BLaER1 (cell line): ENCODE data around the gene BBOF1.
A peak's percentile ranks its signal among the peaks of the same experiment; 100 is the strongest.
"Not testable (repeated sequence)": the region's sequence is repeated elsewhere in the genome, so short reads cannot be mapped to it uniquely, and the experiment has no call there.

ENCODE experiments used
- H3K27ac ChIP-seq: shearing (Covaris generic); formaldehyde crosslinking; 2 replicates; pipeline ENCODE4 v1.8.1; 2022
- H3K27me3 ChIP-seq: shearing (Covaris generic); formaldehyde crosslinking; 2 replicates; pipeline ENCODE4 v1.8.1; 2022
- H3K36me3 ChIP-seq: shearing (Covaris generic); formaldehyde crosslinking; 2 replicates; pipeline ENCODE4 v1.8.1; 2022
- H3K4me1 ChIP-seq: shearing (Covaris generic); formaldehyde crosslinking; 2 replicates; pipeline ENCODE4 v1.8.1; 2022
- H3K4me2 ChIP-seq: shearing (Covaris generic); formaldehyde crosslinking; 2 replicates; pipeline ENCODE4 v1.8.1; 2022
- H3K4me3 ChIP-seq: shearing (Covaris generic); formaldehyde crosslinking; 2 replicates; pipeline ENCODE4 v1.8.1; 2022
- H3K9ac ChIP-seq: shearing (Covaris generic); formaldehyde crosslinking; 2 replicates; pipeline ENCODE4 v1.8.1; 2022
- H3K9me3 ChIP-seq: shearing (Covaris generic); formaldehyde crosslinking; 2 replicates; pipeline ENCODE4 v1.8.1; 2022
- H4K20me1 ChIP-seq: shearing (Covaris generic); formaldehyde crosslinking; 2 replicates; pipeline ENCODE4 v1.8.1; 2022
- Cebpa-rat ChIP-seq: shearing (Covaris generic); IDR thresholded peaks from 2 replicates; pipeline ENCODE4 v1.8.1; 2022

BBOF1 gene, protein sequence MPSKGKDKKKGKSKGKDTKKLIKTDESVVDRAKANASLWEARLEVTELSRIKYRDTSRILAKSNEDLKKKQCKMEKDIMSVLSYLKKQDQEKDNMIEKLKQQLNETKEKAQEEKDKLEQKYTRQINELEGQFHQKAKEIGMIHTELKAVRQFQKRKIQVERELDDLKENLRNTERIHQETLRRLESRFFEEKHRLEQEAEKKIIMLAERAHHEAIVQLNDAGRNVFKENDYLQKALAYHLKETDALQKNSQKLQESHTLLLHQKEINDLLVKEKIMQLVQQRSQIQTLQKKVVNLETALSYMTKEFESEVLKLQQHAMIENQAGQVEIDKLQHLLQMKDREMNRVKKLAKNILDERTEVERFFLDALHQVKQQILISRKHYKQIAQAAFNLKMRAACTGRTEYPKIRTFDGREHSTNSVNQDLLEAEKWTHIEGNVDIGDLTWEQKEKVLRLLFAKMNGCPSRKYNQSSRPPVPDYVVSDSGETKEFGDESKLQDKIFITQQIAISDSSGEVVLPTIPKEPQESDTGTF

DNA sequence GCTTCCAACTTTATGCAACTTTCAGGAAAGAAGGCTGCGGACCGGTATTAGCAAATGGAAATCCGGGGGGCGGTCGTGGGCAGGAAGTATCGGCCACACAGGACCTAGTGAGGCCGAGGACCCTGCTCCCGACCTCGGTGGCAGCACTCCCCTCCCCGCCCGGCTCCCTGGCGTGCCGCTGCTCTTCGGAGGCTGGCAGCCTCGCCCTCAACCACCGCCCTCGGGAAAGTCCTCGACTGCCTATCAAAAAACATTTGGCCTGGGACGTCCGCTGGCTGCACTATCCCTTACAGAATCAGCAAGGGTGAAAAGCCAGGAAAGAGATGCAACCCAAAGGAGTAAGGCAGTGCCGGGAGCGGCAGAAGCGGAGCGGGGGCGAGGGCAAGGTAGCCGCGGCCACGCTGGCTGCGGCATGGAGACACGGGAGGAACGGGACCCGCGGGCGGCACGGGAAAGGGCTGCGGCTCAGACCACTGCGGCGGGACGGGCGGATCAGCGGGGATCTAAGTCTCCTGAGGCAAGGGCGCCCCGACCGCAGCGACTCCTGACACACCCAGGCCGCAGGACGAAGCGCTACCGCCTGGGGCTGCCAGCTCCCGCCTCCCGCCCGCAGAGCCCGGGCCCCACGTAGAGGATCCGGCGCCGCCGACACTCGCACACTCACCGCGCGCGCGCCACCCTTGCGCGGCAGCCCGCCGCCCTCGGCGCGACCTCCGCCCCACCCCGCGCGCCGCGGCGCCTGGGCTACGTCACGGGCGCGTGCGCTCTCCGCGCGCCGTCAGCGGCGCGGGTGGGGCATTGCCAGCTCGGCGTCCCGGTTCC is at the start of gene BBOF1, which contains the start of gene ENTPD5:
BBOF1 (plus strand) TSS at position 764 of the 822 bp plus-strand sequence. CDS start 130 bp downstream, outside the sequence.
ENTPD5 (minus strand) TSS at position 703 of the 822 bp plus-strand sequence. CDS start 31,186 bp downstream, outside the sequence.
- peaks cover 16% of the 10 kb centered on the region for H3K4me1 ChIP-seq
- H3K27me3 ChIP-seq = no peaks in the 10 kb centered on the region
- H3K27ac ChIP-seq = peak within 1 kb of the TSS; percentile 72
- H3K9ac ChIP-seq = peak within 1 kb of the TSS; percentile 80
- H3K9me3 ChIP-seq = no peaks in the 10 kb centered on the region
- no peaks in the 10 kb centered on the region for H4K20me1 ChIP-seq
- H3K4me2 ChIP-seq = peak within 1 kb of the TSS; percentile 73
- H3K4me3 ChIP-seq = peak within 1 kb of the TSS; percentile 80
- TF ChIP-seq Cebpa-rat = no peak
- H3K36me3 ChIP-seq = no peaks in the 10 kb centered on the region

- H3K27ac ChIP-seq = no peak overlapping the region
- H3K27me3 ChIP-seq = no peaks in the 10 kb centered on the region
- peaks cover 39% of the 10 kb centered on the region for H3K36me3 ChIP-seq
- no peak overlapping the region for H3K4me2 ChIP-seq
- no peak overlapping the region for H3K9ac ChIP-seq
- H3K4me1 ChIP-seq = no peaks in the 10 kb centered on the region
- no peaks in the 10 kb centered on the region for H3K9me3 ChIP-seq
- H3K4me3 ChIP-seq = no peak overlapping the region
- TF ChIP-seq Cebpa-rat = no peak
- H4K20me1 ChIP-seq = no peaks in the 10 kb centered on the region
These were observed 45.7 kb upstream of the BBOF1 start for GRCh38 chr14:73973497-73973896.

GRCh38 chr14:73976125-73976524 is 43.0 kb upstream of the BBOF1 start:
- TF ChIP-seq Cebpa-rat = no peak
- no peak overlapping the region for H3K27ac ChIP-seq
- H3K27me3 ChIP-seq = no peaks in the 10 kb centered on the region
- no peaks in the 10 kb centered on the region for H4K20me1 ChIP-seq
- H3K9me3 ChIP-seq = no peaks in the 10 kb centered on the region
- H3K36me3 ChIP-seq = peaks cover 25% of the 10 kb centered on the region; the same call in 1 of the 2 replicates
- H3K4me3 ChIP-seq = no peak overlapping the region
- no peaks in the 10 kb centered on the region for H3K4me1 ChIP-seq
- no peak overlapping the region for H3K4me2 ChIP-seq
- H3K9ac ChIP-seq = no peak overlapping the region

- H4K20me1 ChIP-seq = no peaks in the 10 kb centered on the region
- H3K27ac ChIP-seq = no peak overlapping the region
- no peak overlapping the region for H3K4me2 ChIP-seq
- no peaks in the 10 kb centered on the region for H3K4me1 ChIP-seq
- H3K9ac ChIP-seq = no peak overlapping the region
- no peaks in the 10 kb centered on the region for H3K9me3 ChIP-seq
- no peaks in the 10 kb centered on the region for H3K27me3 ChIP-seq
- no peak overlapping the region for H3K4me3 ChIP-seq
- no peak for TF ChIP-seq Cebpa-rat
- H3K36me3 ChIP-seq = peaks cover 23% of the 10 kb centered on the region; the same call in 1 of the 2 replicates
These were observed 41.3 kb upstream of the BBOF1 start for GRCh38 chr14:73977896-73978295.

DNA sequence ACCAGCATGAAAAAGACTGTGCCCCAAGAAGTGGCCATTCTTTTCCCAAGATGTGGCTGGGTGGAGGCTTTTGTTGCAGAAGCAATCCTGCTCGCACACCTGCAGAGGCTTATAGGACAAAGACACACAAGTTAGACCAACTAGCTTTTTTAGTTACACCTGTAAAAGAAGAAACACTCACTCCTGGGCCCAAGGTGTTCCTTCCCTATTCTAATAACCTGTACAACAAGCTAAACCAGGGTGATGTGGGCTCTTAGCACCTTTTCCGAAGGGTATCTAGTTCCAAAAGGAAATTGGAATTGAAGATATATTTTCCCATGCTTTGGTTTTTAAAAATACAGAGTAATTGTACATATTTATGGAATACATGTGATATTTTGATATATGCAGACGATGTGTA is 31.1 kb upstream of the BBOF1 start:
- Histone ChIP-seq H4K20me1 (no peaks in the 10 kb centered on the region), H3K4me1 (no peaks in the 10 kb centered on the region), H3K36me3 (peaks cover 31% of the 10 kb centered on the region), H3K27me3 (no peaks in the 10 kb centered on the region), H3K4me3 (no peak overlapping the region), H3K9ac (no peak overlapping the region), H3K9me3 (no peaks in the 10 kb centered on the region), H3K4me2 (no peak overlapping the region), H3K27ac (no peak overlapping the region)
- no peak for TF ChIP-seq Cebpa-rat

DNA sequence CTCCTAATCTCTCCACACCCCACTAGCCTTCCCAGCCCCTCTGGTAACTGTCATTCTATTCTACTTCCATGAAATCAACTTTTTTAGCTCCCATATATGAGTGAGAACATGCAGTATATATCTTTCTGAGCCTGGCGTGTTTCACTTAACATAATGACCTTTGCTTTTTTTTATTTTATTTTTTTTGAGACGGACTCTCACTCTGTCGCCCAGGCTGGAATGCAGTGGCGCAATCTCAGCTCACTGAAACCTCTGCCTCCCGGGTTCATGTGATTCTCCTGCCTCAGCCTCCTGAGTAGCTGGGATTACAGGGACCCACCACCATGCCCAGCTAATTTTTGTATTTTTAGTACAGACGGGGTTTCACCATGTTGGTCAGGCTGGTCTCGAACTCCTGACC is 30.5 kb upstream of the BBOF1 start:
- H3K4me1 ChIP-seq, H3K9ac ChIP-seq, H3K4me3 ChIP-seq, H4K20me1 ChIP-seq, H3K9me3 ChIP-seq, H3K27ac ChIP-seq, H3K4me2 ChIP-seq, H3K27me3 ChIP-seq: not testable (repeated sequence)
- peaks cover 29% of the 10 kb centered on the region for H3K36me3 ChIP-seq

DNA sequence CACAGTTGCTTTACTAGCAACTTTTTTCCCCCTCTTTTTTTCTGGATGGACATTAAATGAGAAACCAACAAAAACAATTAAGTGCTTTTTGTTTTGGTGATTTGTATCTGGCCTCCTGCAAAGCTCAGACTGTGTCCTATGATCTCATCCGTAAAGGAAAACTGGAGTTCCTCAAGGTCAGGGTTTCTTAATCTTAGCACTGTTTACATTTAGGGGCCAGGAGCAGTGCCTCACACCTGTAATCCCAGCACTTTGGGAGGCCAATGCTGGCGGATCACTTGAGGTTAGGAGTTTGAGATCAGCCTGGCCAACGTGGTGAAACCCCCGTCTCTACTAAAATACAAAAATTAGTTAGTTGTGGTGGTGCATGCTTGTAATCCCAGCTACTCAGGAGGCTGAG is 28.1 kb upstream of the BBOF1 start:
- Histone ChIP-seq H4K20me1 (no peaks in the 10 kb centered on the region), H3K4me1 (peaks cover 12% of the 10 kb centered on the region), H3K9ac (no peak overlapping the region), H3K9me3 (no peaks in the 10 kb centered on the region), H3K27me3 (no peaks in the 10 kb centered on the region), H3K4me2 (no peak overlapping the region), H3K36me3 (peaks cover 19% of the 10 kb centered on the region), H3K4me3 (no peak overlapping the region), H3K27ac (no peak overlapping the region)
- no peak for TF ChIP-seq Cebpa-rat

DNA sequence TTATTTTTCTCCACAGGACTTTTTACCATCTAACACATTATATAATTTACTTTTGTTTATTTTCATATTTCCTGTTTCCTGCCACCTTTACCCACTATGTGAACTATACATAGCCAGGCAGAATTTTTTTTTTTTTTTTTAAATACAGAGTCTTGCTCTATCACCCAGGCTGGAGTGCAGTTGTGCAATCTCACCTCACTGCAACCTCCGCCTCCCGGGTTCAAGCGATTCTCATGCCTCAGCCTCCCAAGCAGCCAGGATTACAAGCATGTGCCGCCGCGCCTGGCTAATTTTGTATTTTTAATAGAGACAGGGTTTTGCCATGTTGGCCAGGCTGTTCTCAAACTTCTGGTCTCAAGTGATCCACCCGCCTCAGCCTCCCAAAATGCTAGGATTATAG is 24.2 kb upstream of the BBOF1 start:
- H3K4me3 ChIP-seq, H4K20me1 ChIP-seq, H3K27ac ChIP-seq, H3K9me3 ChIP-seq, H3K9ac ChIP-seq, H3K27me3 ChIP-seq, H3K36me3 ChIP-seq: not testable (repeated sequence)
- peaks cover 12% of the 10 kb centered on the region for H3K4me1 ChIP-seq
- peak overlapping the region; percentile 36; the same call in 1 of the 2 replicates for H3K4me2 ChIP-seq

DNA sequence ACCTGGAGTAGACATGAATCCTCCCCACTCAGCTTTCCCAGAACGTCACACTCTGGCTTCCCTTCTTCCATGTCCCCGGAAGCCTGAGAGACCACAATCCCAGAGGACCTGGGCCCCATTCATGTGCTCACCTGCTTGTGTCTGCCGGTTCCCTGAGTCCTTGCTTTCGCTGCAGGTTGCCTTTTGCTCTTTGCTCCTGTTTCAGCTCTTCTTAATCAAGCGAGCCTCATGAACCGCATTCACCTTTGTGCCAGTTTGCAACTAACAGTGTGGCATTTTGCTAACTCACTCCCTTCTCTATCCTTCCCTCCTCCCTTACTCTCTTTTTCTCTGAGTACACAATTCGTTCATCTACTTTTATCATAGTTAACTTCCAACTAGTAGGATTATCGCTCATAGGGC is 23.2 kb upstream of the BBOF1 start:
- Histone ChIP-seq H3K4me2 (no peak overlapping the region), H3K27me3 (no peaks in the 10 kb centered on the region), H3K4me1 (peaks cover 12% of the 10 kb centered on the region), H3K9me3 (no peaks in the 10 kb centered on the region), H3K4me3 (no peak overlapping the region), H3K9ac (no peak overlapping the region), H3K27ac (no peak overlapping the region), H4K20me1 (no peaks in the 10 kb centered on the region), H3K36me3 (no peaks in the 10 kb centered on the region)
- TF ChIP-seq Cebpa-rat = no peak

- Histone ChIP-seq H3K4me3 (no peak overlapping the region), H3K4me2 (no peak overlapping the region), H3K4me1 (peaks cover 12% of the 10 kb centered on the region), H3K9me3 (no peaks in the 10 kb centered on the region), H3K36me3 (no peaks in the 10 kb centered on the region), H3K27me3 (no peaks in the 10 kb centered on the region), H4K20me1 (no peaks in the 10 kb centered on the region), H3K27ac (no peak overlapping the region), H3K9ac (no peak overlapping the region)
- no peak for TF ChIP-seq Cebpa-rat
These were observed 22.4 kb upstream of the BBOF1 start for GRCh38 chr14:73996731-73997107.
